ENCODE data around the gene SORT1. TPM values are rescaled to one million over a fixed set of nuclear protein-coding genes. Genes with fewer than 3 reads are reported as not detected.

SORT1 gene
- total RNA-seq, 1 experiment from 2014 or later = 9.2 TPM

DNA sequence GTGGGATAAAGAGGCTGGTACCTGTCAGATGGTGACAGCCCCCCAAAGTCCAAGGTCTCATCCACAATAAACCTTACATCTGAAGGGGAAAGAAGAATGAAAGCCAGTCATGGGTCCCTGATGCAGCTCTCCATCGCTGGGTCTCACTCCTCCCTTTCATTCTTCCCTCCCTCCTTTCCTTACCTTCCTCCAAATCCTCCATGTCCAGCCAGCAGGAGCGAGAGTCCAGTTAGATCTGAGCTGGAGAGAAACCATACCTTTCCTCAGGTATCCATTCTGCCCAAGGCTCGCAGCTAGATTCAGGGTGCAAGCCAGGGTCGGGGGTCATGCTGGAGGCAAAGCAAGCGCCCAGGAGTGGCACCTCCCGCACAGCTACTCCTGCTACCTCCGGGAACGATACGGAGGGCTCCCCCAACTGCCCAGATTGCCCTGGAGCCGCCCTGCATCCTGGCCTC, 115.2 kb downstream of the SORT1 start:
- DNase-seq = no peak
- intact Hi-C loops (cut with micrococcal nuclease) = no loop called here
- H3K4me3 ChIP-seq (ENCODE audit: low read length) = peak overlapping the region; percentile 89
- BruUV-seq (replicated peaks) = TSS peak; percentile 60
- TF ChIP-seq, protein P1, sequence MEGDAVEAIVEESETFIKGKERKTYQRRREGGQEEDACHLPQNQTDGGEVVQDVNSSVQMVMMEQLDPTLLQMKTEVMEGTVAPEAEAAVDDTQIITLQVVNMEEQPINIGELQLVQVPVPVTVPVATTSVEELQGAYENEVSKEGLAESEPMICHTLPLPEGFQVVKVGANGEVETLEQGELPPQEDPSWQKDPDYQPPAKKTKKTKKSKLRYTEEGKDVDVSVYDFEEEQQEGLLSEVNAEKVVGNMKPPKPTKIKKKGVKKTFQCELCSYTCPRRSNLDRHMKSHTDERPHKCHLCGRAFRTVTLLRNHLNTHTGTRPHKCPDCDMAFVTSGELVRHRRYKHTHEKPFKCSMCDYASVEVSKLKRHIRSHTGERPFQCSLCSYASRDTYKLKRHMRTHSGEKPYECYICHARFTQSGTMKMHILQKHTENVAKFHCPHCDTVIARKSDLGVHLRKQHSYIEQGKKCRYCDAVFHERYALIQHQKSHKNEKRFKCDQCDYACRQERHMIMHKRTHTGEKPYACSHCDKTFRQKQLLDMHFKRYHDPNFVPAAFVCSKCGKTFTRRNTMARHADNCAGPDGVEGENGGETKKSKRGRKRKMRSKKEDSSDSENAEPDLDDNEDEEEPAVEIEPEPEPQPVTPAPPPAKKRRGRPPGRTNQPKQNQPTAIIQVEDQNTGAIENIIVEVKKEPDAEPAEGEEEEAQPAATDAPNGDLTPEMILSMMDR (conservative IDR thresholded peaks at IDR 0.05; ENCODE audit: low read depth, low read length) = no peak
- no peak for TF ChIP-seq EZH2 (IDR thresholded peaks at IDR 0.05; ENCODE audit: low read length, unreplicated experiment)
- ChIA-PET CTCF (interaction anchor here (0.5 to 1.0 kb wide), 3 partner anchors 109 to 145 kb away, joined by 3 to 4 read pairs (median 3); no protein-coding TSS in a partner anchor), POLR2A (ENCODE audit: unreplicated experiment) (interaction anchor here (0.7 to 1.0 kb wide), 2 partner anchors 8 to 143 kb away, joined by 3 to 6 read pairs; no protein-coding TSS in a partner anchor)
- ATAC-seq = peak; percentile 34
- peak overlapping the region; percentile 89 for H3K4me2 ChIP-seq (ENCODE audit: low read length)
- peaks cover 29% of the 10 kb centered on the region for H3K4me1 ChIP-seq (ENCODE audit: insufficient read depth, low read length)
- H3F3A ChIP-seq (ENCODE audit: low read length, unreplicated experiment) = no peaks in the 10 kb centered on the region
- peaks cover 35% of the 10 kb centered on the region for H3K79me2 ChIP-seq (ENCODE audit: low read length)
- H3K9me2 ChIP-seq (replicated peaks; ENCODE audit: low read length) = no peaks in the 10 kb centered on the region
- no peak overlapping the region for H3K27ac ChIP-seq (ENCODE audit: low read length)
- peaks cover 11% of the 10 kb centered on the region for H3K36me3 ChIP-seq (ENCODE audit: low read depth, low read length)
- no peaks in the 10 kb centered on the region for H4K20me1 ChIP-seq (ENCODE audit: low read length)
- peak overlapping the region; percentile 96 for H2AFZ ChIP-seq (ENCODE audit: low read length)
- peak overlapping the region; percentile 77 for H3K9ac ChIP-seq (ENCODE audit: low read length)
- H3K9me3 ChIP-seq (ENCODE audit: low read length) = no peaks in the 10 kb centered on the region
- H3K27me3 ChIP-seq (ENCODE audit: low read length) = no peaks in the 10 kb centered on the region

DNA sequence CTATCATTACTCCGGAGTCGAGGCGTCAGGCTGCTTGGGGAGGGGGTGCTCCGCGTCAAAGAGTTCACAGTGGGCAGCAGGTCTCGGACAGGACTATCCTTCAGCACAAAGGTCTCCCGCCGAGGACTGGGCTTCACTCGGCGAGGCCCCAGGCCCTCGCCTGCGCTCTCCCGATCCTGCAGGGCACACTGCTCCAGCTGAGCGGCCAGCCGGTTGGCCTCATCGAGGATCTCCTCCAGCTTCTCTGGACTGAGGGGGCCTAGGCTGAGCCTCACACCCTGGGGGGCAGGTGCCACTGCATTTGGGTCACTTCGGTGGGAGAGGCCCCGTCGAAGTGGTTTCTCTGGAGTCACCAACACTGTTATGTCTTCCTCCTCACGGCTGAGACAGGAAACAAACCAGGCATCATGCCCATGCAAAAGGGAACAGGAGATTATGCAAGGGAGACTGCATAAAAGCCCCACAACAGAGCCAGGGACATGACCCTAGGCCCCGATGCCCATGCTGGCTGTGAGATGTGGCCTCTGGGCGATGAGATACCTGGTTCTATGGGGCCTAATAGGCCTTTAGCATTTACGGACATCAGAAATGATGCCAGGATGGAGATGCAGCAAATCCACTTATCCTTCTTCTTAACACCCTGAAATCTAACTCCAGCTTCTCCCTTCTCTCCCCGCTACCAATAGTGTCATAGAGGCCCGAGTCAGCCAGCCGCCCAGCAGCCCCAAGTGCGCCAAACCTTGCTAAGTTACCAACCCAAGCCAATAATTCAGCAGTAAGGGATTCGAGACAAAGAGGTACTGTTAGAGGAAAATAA, 115.8 kb downstream of the SORT1 start:
- peak overlapping the region; percentile 89 for H3K4me2 ChIP-seq (ENCODE audit: low read length)
- ChIA-PET CTCF (interaction anchor here (0.5 kb wide), 1 partner anchor 110 kb away, joined by 3 read pairs; no protein-coding TSS in a partner anchor), POLR2A (ENCODE audit: unreplicated experiment) (no interaction called here)
- DNase-seq = no peak
- peak overlapping the region; percentile 96; the same call in 1 of the 2 replicates for H2AFZ ChIP-seq (ENCODE audit: low read length)
- no peaks in the 10 kb centered on the region for H3F3A ChIP-seq (ENCODE audit: low read length, unreplicated experiment)
- H3K27ac ChIP-seq (ENCODE audit: low read length) = no peak overlapping the region
- intact Hi-C loops (cut with micrococcal nuclease) = no loop called here
- H3K9me2 ChIP-seq (replicated peaks; ENCODE audit: low read length) = no peaks in the 10 kb centered on the region
- BruUV-seq (replicated peaks) = no TSS peak
- TF ChIP-seq EZH2phosphoT487 (IDR thresholded peaks at IDR 0.05; ENCODE audit: borderline replicate concordance, low read length) (no peak), EZH2 (IDR thresholded peaks at IDR 0.05; ENCODE audit: low read length, unreplicated experiment) (no peak)
- TF ChIP-seq, protein P1 (conservative IDR thresholded peaks at IDR 0.05; ENCODE audit: low read depth, low read length) = no peak
- no peaks in the 10 kb centered on the region for H3K27me3 ChIP-seq (ENCODE audit: low read length)
- no peak for ATAC-seq
- peaks cover 35% of the 10 kb centered on the region for H3K79me2 ChIP-seq (ENCODE audit: low read length)
- H3K36me3 ChIP-seq (ENCODE audit: low read depth, low read length) = peaks cover 11% of the 10 kb centered on the region
- no peaks in the 10 kb centered on the region for H3K9me3 ChIP-seq (ENCODE audit: low read length)
- H3K9ac ChIP-seq (ENCODE audit: low read length) = peak overlapping the region; percentile 77; the same call in 1 of the 2 replicates
- peaks cover 35% of the 10 kb centered on the region for H3K4me1 ChIP-seq (ENCODE audit: insufficient read depth, low read length)
- H3K4me3 ChIP-seq (ENCODE audit: low read length) = peak overlapping the region; percentile 89
- H4K20me1 ChIP-seq (ENCODE audit: low read length) = no peaks in the 10 kb centered on the region

DNA sequence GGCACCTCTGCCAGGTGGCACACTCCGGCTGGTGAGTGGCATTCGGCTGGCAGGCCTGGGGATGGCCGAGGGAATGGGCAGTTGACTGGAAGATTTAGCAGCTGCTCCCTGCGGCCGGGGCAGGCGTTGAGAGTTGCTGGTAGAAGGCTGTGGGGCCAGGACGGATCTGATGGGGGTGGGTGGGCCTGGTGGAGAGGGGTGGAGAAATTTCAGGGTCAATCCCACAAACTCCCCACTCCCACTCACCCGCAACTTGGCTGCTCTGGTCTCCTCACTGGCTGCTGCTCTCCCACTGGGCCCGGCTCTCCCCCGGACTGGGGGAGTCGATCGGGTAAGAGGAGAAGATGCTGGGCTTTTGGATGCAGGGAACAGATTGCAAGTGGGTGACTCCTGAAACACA, 116.9 kb downstream of the SORT1 start:
- H3K4me3 ChIP-seq (ENCODE audit: low read length) = no peak overlapping the region
- peak overlapping the region; percentile 89; the same call in 1 of the 2 replicates for H3K4me2 ChIP-seq (ENCODE audit: low read length)
- no peaks in the 10 kb centered on the region for H3K27me3 ChIP-seq (ENCODE audit: low read length)
- CTCF ChIA-PET = no interaction called here
- peaks cover 46% of the 10 kb centered on the region for H3K4me1 ChIP-seq (ENCODE audit: insufficient read depth, low read length)
- no peak overlapping the region for H3K27ac ChIP-seq (ENCODE audit: low read length)
- H2AFZ ChIP-seq (ENCODE audit: low read length) = no peak overlapping the region
- peaks cover 11% of the 10 kb centered on the region for H3K36me3 ChIP-seq (ENCODE audit: low read depth, low read length)
- no peaks in the 10 kb centered on the region for H3K9me3 ChIP-seq (ENCODE audit: low read length)
- intact Hi-C loops (cut with micrococcal nuclease) = no loop called here
- no peaks in the 10 kb centered on the region for H3K9me2 ChIP-seq (replicated peaks; ENCODE audit: low read length)
- H3K9ac ChIP-seq (ENCODE audit: low read length) = no peak overlapping the region
- POLR2A ChIA-PET (ENCODE audit: unreplicated experiment) = no interaction called here
- ATAC-seq (no peak), DNase-seq (no peak)
- no peaks in the 10 kb centered on the region for H4K20me1 ChIP-seq (ENCODE audit: low read length)
- TF ChIP-seq EZH2phosphoT487 (IDR thresholded peaks at IDR 0.05; ENCODE audit: borderline replicate concordance, low read length) (no peak), EZH2 (IDR thresholded peaks at IDR 0.05; ENCODE audit: low read length, unreplicated experiment) (no peak)
- TF ChIP-seq, protein P1 (conservative IDR thresholded peaks at IDR 0.05; ENCODE audit: low read depth, low read length) = no peak
- BruUV-seq (replicated peaks) = no TSS peak
- H3F3A ChIP-seq (ENCODE audit: low read length, unreplicated experiment) = peaks cover 1% of the 10 kb centered on the region
- peaks cover 35% of the 10 kb centered on the region for H3K79me2 ChIP-seq (ENCODE audit: low read length)
